Measurements from ENCODE around the gene PEPD.

PEPD gene

DNA sequence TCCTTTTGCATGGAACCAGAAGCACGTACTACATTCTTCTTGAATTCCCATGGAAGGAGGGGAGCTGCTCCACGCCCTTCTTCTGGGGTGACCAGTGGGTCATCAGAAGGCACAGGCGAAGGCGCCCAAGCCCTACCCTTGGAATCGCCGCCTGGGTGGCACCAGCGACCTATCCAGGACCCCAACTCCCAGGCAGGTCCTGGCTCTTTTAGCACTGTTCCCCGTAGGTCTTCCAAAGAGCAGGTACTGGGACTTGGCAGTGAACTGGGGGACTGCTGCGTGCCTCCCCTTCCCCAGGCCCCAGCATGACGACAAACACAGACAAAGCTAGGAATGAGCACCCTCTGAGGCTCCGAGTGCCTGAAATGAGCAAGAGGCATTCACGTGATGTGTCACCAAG, 103.1 kb downstream of the PEPD start:
- no peak for DNase-seq

DNA sequence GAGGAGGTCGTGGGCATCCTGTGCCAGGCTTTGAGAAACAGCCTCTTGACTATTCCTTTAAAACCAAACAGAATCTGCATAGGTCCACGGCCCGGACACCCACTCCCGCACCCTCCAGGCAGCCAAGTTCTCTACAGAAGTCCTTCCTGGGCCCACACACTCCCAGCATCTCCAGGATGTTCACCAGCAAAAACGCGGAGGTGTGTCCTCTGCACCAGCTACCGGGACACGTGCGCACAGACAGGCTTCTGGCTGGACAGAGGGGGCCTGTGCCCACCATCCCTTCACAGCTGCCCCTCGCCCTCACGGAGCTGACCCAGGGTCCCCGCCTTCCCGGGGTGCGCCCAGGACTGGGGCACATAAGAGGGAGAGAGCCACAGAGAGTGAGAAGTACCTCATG, 103.8 kb downstream of the PEPD start:
- no peak for DNase-seq

DNA sequence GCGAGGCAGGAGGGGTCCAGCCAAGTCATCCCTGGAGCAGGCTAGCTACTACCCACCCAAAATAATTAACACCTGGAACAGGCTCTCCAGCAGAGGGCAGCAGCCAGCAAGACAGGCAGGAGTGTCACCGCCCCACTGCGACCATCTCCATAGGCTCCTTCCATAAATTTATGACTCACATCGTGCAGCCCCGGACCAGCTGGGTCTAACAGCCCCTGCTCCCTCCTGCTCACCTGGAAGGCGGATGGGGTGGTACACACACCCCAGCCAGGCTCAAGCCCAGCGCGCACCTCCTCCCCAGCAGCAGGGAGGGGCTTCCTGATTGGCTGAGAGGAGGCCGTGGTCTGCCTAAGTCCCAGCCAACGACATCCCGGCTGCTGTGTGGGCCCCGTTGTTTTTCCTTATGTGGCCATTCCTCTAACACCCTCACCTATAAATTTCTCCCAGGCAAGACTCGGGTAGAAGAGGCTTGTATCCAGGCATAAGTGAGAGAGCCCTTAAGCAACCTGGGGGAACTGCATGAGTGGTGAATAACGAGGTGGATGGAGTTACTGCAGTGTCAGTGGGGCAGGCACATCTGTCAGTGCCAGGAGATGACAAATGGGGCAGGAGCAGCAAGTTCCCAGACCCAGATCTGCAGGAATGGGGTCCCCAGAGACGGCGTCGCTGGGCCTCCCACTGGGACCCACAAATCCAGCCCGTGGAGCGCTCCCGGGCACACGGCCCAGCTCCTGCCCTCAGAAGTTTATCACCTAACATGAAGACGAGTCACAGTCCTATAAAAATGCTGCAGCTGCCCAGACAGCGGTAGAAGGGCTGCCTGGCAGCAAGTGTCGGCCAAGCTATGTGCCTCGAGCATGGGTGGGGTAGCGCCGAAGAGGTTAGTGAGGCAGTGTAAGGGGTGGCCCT, 105.0 kb downstream of the PEPD start:
- DNase-seq, result no peak

DNA sequence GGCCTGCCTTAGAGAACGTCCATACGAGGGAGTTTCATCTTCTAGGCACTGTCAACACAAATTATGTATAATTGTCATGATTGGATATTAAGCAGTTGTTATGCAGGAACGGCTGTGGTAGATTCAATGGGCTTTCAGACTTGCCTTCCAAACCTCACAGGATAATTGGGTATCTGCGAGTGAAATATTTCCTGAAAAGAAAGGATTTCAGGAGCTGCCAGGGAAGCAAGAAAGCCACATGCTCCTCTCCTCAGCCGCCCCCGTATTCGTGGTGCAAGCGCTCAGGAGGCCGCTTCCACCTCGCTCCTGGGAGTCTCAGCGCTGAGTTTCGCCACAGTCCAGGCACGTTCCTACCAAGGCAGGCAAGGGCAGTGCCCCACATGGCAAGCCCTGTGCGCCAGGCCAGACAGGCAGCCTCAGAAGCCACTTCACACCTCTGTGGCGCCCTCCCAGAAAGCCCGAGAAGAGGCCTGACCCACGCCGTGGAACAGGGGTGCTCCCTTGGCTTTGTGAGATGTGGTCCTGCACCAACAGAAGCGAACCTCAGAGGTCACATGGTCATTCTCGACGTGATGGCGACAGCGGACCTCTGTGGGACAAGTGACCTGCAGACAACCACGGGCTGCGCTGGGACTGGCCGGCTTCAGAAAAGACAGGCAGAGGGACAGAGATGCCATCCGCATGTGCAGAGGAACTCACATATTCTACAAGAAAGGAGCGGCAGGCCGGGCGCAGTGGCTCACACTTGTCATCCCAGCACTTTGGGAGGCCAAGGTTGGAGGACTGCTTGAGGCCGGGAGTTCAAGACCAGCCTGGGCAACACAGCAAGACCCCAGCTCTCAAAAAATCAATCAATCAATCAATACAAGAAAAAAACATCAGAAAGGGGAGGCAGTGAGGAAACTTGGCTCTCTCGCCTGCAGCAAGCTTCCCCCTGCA, 106.7 kb downstream of the PEPD start:
- DNase-seq, result no peak

DNA sequence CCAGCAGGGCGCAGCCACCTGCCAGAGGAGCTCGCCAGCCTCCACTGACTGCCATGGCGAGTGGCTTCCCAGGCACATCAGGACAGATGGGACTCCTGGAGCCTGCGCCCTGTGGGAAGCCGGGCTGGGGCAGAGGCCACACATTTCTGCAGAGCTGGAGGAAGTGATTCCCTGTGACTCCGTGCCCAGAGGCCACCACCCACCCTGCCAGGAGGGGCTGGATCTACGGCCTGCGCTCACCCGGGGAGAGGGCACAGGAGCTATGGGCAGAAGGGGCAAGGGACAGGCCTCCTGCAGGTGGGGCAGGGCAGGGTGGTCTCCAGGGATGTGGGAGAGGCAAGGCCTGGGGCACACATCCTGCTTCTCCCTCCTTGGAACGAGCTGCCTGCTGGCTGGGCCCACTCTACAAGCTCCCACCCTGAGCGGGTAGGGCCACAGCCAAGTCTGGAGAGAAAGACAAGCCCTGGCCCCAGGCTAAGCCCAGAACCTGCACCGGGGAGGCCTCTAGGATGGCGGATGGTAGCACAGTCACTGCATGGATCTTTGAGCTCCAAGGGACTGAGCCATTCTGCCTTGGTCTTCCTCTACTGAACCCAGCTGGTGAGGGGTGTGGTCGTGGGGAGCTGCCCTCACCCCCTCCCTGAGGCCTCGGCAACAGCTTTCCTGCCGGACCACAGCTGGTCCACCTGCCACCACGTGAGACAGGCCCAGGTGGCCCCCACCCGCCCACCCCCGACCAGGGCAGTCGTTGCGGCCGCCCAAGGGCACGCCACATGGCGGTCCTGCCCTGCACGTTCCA, 107.5 kb downstream of the PEPD start:
- DNase-seq, result no peak

DNA sequence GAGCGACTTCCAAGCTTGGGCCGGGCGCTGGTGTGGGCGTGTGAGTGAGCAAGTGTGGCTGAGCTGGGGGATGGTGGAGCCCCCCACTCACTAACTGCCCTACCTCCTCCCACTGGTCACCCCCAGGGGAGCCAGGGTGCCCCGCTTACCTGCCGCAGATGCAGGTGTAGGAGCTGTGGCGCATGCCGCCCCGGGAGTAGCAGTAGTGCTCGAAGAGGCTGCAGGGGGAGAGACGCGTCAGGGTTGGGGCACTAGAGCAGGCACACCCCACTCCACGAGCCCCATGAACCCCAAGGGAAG, 108.2 kb downstream of the PEPD start:
- no peak for DNase-seq

DNA sequence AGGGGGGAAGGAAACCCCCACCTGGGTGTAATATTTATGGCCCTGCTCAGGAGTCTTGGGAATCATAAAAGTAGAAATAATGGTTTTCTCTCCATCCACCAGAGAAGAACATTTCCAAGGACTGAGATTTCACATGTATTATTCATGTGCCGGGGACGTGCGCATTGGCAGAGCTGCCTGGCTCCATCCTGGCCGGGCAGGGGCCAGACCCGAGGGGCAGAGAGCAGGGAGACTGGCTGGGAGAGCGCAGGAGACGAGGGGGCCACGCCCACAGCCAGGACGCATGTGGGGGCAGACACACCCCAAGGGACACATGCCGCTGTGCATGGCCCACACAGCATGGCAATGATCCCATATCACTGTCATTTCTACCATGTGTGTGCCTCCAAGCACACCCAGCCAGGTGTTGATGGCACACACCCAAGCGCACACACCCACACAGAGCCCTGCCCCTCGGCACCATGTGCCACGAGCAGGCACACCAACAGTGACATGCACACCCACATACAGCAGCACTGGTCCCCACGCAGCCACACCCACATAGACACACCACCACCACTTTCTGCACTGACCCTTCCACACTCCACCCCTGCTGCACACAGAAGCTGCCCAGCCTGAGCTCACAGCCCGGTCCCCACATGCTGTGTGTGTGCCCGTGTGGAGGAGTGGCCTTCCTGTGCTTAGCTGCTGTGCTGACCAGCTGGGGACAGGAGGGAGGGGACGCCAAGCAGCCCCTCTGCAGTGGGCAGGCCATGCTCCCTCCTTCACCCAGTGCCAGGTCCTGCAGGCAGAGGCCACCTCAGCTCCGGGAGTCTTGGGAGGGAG, 108.8 kb downstream of the PEPD start:
- DNase-seq, result no peak

DNA sequence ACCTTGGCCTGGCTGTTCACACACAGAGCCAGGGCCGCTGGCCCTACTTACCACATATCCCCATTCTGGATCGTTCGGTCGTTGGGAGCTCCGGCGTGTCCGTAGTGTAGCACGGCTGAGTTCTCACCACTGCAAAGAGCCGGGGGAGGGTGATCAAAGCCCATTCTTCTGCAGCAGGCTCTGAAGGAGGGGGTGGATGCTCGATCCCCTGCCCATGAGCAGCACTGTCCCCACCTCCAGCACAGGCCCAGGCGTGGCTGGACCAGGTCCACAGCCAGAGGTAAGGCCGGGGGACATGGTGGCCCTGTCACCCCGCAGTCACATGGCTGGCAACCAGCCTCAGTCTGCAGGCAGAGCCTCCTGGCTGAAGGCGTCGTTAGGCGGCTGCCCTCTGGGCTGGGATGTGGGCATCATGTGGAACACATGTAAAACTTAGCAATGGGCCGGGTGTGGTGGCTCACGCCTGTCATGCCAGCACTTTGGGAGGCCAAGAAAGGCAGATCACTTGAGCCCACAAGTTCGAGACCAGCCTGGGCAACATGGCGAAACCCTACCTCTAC, 109.9 kb downstream of the PEPD start:
- no peak for DNase-seq

DNA sequence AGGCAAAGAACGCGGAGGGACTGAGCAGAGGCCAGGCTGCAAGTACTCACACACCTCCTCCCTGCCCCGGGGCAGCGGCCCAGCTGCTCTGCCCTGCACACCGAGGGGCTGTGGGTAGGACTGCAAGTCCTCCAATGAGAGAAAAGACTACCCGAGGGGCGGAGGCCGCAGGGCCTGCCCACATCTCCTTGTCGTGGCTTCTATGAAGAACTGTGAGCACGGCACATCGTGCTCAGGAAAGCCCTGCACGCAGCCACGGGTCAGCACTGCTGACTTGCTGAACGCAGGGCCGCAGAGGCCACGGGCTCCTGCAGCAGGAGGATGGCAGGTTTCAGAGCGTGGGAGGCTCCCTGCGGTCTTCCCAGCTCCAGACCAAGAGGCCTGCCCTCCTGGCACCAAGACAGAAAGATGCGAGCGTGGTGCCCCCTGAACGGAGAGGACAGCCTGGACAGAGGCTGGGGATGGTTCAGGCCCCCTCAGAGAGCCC, 110.6 kb downstream of the PEPD start:
- no peak for DNase-seq

DNA sequence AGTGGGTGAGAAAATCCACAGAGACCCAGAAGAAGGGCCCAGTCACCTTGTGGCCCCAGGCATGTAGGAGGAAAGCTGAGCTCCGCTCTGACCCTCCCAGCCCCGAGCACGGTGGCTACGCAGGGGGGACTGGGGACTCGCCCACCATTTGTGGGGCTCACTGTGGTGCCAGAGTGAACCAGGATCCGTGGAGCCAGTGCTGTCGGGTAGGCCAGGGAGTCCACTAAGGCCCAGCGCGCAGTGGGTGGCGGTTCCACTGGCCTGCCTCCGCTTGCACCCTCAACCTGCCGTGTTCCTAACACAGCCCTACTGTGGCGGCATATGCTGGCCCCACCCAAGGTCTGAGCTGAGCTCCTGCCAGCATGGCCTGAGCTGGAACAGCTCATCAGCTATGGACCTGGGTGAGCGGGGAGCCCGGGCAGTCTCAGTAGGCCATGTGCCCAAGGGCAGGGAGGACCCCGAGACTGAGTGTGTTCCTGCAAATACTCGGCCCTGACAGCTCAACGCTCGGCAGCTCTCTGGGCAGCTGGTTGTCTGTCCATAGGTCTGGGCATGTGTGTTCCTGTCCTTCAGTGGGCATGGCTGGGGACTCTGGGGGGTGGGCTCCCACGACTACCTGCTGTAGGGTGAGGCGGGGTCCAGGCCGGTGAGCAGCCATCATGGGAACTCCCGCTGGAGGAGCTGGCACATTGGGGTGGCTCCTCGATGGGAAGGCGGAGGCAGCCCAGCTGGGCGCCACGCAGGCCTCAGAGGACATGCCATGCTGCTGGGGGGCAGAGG, 111.5 kb downstream of the PEPD start:
- no peak for DNase-seq

DNA sequence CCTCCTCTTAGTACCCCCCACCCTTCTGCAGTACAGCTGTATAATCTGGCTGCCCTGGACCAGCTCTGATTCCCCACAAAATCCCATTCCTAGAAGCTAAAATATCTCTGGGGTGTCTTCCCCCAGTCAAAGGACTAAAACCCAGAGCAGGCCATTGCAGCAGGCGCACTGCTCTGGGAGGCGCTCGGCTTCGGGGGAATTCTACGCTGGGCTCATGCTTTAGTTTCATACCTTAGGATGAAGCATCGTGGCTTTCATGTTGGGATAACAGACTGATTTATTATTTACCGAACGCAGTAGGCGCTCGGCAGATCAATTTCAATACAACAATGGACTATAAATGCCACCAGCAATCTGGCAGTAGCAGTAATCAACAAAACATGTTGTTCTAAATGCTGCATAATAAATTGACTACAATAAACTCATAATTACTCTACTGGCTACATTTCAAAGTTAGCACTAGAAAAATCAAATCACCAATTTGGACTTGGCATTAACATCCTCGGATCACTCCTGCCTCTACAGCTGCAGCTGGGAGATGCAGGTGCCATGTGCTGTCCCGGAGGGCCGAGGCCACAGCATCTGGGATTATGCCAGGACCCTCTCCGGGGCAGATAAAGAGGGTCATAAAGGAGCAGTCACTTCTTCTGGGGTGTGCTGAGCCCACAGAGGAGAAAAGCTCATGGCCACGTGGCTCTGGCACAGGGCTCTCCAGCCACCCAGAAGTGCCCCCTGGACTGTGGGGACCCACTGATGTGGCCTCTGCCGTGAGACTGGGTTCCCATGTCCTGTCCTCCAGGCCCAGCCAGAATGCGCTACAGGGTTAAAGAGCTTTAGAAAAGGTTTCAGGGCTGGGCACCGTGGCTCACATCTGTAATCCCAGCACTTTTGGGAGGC, 112.8 kb downstream of the PEPD start:
- no peak for DNase-seq

DNA sequence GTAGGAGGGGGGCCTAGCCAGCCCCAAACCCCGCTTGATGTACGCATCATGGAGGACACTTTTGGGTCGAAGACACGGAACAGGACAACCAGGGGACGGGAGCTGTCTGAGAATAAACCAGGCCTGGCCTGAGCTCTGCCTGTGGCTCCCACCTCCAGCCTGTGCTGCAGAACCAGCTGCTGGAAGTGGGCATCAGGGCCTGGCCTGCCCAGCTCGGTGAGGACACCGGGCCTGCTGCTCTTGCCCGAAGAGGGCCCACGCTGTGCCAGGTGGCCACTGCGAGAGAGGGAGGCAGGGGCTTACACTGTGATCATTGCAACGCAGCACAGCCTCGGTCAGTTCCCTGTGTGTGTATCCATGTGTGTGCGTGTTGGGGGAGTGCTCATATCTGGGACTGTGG, 113.5 kb downstream of the PEPD start:
- DNase-seq, result no peak

DNA sequence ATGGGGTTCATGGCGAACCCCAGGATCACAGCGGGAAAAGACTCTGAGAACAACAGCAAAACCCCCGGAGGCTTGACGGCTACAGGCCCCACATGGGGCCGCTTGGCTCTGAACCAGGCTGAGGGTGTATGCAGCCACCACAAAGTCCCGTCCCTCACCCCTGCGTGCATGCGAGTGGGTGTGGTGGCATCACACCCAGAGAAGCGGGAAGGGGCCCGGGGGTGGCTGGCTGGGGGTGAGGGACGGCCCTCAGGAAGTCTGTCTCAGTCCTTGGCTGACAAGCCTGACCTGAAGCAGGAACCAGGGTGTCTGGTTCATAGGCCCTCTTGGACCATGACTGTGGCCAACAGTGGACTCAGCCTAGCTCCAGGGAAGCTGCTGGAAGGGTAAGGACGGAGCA, 113.9 kb downstream of the PEPD start:
- no peak for DNase-seq

DNA sequence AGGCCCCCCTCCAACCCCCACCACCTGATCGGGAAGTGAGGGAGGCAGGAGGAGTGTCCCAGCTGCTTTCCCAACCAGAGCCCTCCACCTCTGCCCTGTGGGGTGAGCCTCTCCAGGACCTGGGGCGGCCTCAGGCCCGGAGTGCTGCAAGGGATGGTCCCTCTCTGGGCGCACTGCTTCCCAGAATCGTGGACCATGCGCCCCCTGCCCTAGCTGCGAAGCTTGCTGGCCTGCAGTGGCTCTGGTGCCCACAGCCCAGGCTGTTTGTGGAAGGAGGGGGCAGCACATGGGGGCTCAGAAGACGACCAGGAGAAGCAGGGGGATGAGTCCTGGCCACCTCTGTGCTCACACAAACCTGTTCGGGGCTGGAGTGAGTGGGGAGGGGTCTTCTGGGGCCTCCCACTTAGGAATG, 114.4 kb downstream of the PEPD start:
- DNase-seq, result no peak

DNA sequence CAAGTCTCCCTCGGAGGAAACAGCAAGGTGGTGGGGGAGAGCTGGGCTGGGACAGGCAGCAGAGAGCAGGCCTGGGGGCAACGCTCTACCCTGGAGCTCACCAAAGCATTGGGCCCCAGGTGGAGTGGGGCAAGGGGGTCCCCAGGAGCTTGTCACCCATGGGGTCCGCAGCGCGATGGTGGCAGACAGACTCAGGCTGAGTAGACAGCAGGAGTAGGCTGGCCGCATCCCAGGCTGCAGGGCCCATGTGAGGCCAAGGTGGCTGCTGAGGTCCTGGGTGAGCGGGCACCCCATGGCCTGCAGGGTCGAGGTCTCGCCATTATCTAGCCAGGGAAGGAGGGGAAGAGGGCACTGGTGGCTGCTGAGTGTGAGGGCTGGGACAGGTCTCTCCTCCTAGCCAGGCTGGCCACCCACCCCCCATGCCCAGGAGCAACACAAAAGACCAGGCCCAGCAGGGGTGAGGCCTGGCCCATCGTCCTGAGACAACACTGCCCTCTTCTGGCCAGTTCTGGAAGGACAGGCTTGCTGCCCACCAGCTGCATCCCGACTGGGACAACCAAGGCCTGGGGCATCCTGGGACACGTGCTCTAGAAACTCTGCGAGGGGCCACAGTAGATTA, 115.0 kb downstream of the PEPD start:
- no peak for DNase-seq

DNA sequence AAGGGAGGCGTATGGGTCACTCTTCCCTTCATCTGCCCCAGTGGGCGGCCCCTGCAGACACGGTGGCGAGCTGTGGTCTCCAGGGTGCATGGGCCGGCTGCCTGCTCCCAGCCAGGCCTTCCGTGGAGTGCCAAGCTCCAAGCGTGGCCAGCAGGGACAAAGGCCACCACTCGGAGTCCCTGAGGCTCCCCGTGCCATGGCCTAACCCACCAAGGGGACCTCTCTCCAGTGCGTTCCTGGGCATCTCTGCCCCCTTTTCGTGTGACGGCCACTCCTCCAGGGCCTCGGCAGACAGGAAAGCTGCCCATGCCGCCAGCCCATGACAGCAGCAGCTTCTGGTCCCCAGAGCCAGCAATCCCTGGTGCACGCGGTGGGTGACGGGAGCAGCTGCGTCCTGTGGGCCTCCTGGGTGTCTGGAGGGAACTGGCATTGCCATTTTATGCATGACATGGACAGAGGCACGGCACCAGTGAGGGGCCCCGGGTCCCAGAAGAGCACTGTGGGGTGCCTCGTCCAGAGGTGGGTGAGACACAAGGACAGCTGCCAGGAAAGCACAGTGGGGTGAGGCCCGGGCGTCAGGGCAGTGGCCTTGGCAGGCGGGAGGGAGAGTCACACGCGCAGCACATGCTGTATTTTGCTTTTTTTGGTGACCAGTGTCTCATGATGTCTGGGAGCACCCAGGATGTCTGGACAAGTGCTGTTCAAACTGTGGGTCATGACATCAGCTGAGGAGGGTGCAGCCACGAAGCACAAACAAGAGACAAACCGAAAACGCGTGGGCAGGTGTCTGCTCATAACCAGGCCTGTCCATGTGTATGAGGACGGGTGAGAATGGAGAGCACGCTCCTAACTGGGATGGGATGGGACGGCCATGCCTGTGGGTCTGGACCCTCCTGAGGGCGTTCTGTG, 115.8 kb downstream of the PEPD start:
- DNase-seq, result no peak

DNA sequence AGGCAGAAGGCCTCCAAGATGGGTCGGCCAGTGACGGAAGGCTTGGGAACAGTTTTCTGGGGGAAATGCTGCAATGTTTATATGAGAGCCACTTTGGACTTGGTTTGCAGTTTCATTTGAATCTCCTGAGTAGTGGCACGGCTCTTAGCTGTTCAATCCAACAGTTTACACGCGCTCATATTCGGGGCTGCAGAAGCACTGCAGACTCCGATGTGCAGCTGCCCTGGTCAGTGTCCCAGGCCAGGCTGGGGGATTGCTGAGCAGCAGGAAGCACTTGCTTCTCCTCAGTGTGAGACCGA, 116.4 kb downstream of the PEPD start:
- no peak for DNase-seq

DNA sequence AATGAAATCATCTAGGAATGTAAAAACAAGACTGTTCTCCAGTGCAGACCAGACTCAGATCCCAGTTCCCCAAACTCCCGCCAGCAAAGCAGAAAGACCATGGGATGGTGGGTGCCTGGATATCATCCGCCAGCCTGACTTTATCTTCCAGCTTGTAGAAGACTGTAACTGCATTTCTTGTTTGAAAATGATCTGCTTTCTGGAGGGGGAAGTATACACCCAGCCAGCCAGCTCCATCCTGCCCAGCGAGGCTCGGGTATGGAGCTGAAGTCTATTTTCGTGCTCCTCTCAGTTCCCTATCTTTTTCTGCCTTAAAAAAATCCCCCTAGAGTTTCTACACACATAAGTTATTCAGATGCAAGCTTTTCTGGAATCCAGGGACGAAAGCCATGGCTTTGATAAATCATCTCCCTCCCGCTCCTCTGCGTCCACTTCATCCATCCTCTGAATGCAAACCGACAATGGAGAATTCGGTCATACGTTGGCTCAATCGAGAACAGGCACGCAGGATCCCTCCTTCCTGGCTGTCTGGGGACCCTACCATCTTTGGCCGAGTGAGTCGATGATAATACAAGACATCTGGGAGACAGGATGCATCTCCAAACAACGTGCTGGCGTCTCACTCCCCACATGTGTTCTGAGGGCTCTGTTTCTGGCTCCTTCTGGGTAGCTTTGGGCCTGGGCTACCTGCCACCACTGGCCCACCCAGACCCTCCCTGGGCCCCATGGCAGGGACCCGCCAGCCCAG, 116.9 kb downstream of the PEPD start:
- no peak for DNase-seq

Measured in NCI-H1417 treated with DMSO at 0.1 percent for 48 hours (cell line).